Endothelial cell of umbilical vein (primary cell): ENCODE measurements around the gene HP.

ENCODE experiments used
- CTCF ChIP-seq, 2 donors: IDR thresholded peaks; 1 replicate in 1 of 2; 2 replicates in 1 of 2; pipeline ENCODE4 v1.5.1; 2011; ENCODE audit warnings: low read length in 2 of 2, mild to moderate bottlenecking in 2 of 2, moderate library complexity in 2 of 2, control low read depth in 1 of 2, inconsistent platforms in 1 of 2, low read depth in 1 of 2; ENCODE audit not compliant: insufficient read depth in 1 of 2; ENCODE audit errors: extremely low read depth in 1 of 2
- EZH2 ChIP-seq: IDR thresholded peaks from 2 replicates; pipeline ENCODE4 v1.6.1; 2012; ENCODE audit warnings: borderline replicate concordance, low read depth, mild to moderate bottlenecking, moderate library complexity, low read length, inconsistent platforms; ENCODE audit not compliant: severe bottlenecking
- MYC ChIP-seq: IDR thresholded peaks from one replicate; pipeline ENCODE4 v1.6.1; 2011; ENCODE audit warnings: mild to moderate bottlenecking, low read depth, low read length
- POLR2A ChIP-seq: IDR thresholded peaks from 2 replicates; pipeline ENCODE4 v1.6.1; 2012; ENCODE audit warnings: low read depth, mild to moderate bottlenecking, control low read depth, low read length

- TF ChIP-seq EZH2 = no peak
- TF ChIP-seq MYC = no peak
- no peak for TF ChIP-seq CTCF (IDR thresholded peaks at IDR 0.05; ENCODE audit: extremely low read depth in 1 of 2, insufficient read depth in 1 of 2, low read depth in 1 of 2, low read length in 2 of 2)
- TF ChIP-seq POLR2A = no peak
Measured at GRCh38 chr16:72092832-72093447, 38.6 kb downstream of the HP start.
